ENCODE data around the gene VTCN1. TPM values are rescaled to one million over a fixed set of nuclear protein-coding genes. Genes with fewer than 3 reads are reported as not detected.

The VTCN1 gene
- total and polyA plus RNA-seq, 2 of the 13 experiments (the other 11 are each of a cell fraction or from before 2014, with no cell fraction given), result not detected

DNA sequence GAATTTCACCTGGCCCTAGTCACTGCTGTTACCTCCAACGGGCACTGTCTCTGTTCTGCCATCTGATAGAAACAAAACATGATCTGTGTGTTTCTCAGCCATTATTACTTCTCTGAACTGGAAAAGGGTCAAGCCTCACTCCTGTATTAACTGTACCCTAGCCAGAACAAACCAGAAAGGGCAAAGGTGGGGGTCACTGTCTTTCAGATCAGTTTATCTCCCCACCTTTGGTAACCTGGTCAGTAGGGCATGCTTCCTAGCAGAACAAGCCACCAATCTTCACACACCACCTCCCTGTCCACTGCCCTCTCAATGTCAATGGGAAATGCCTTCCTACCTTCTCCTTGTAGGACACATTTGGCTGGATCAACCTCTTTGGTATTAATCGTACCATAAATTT lies 93.0 kb downstream of the VTCN1 start:
- WGBS (ENCODE audit: low lambda C conversion rate), result 73% methylated on average over 2 of the region's 2 CpGs
- Histone ChIP-seq H3K4me1 (ENCODE audit: insufficient read depth, low read length) (peaks cover 19% of the 10 kb centered on the region), H3K36me3 (replicated peaks in 1 of 2; ENCODE audit: control insufficient read depth in 1 of 2, insufficient read depth in 2 of 2, low read length in 2 of 2) (peaks cover 0 to 1% of the 10 kb centered on the region in 2 experiments; a peak in 2 of 5 replicates), H3K9me3 (ENCODE audit: low read length) (no peaks in the 10 kb centered on the region), H2AFZ (ENCODE audit: low read length) (no peak overlapping the region), H3K4me2 (ENCODE audit: low read depth, low read length) (no peak overlapping the region), H3K4me3 (replicated peaks in 1 of 3; ENCODE audit: insufficient read depth in 1 of 3, low read depth in 2 of 3, low read length in 3 of 3) (no peak overlapping the region), H3K9ac (ENCODE audit: insufficient read depth, low read depth, low read length) (no peak overlapping the region), H3K79me2 (ENCODE audit: insufficient read depth, low read length) (no peaks in the 10 kb centered on the region), H3K27ac (ENCODE audit: extremely low read length, insufficient read depth, low read length) (no peak overlapping the region), H4K20me1 (ENCODE audit: insufficient read depth, low read length) (no peaks in the 10 kb centered on the region), H3K27me3 (ENCODE audit: control insufficient read depth in 1 of 2, insufficient read depth in 2 of 2, low read length in 2 of 2) (no peaks in the 10 kb centered on the region; a peak in 1 of 5 replicates)
- FAIRE-seq, result no peak
- ChIA-PET POLR2A (no interaction called here), CTCF (ENCODE audit: low intra/inter-chr PET ratio, low total read pairs) (no interaction called here)
- DNase-seq (ENCODE audit: low spot score), result no peak
- in situ Hi-C loops (cut with HindIII; ENCODE audit: extremely low pct_ligation_motif_present, low pct_unique_long_range_greater_than_20kb), result no loop called here
- ATAC-seq, result no peak
- no TSS peak for BruUV-seq (replicated peaks)
- TF ChIP-seq CEBPG (CRISPR knock-in tag; IDR thresholded peaks at IDR 0.05), result no peak
- intact Hi-C loops (cut with micrococcal nuclease; ENCODE audit: unreplicated experiment), result no loop called here

DNA sequence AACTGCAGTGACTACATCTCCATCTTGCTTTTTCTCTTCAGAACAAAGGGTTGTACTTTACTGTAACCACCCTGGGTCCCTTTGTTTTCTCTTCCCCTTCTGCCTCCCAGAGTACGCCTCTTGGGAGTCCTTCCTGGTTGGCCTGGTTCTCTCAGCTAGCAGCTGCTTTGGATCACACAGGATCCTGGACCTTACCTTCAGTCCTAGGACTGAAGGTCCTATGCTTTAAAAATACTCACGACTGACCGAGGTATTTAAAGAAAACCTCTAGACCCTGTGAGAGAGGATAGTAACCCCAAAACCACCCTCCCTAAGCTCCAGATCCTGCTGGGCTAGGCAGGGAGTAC lies 94.0 kb downstream of the VTCN1 start:
- no peak overlapping the region for H3K4me2 ChIP-seq (ENCODE audit: low read depth, low read length)
- WGBS (ENCODE audit: low lambda C conversion rate), result 90% methylated on average over 3 of the region's 3 CpGs
- no peak overlapping the region for H3K9ac ChIP-seq (ENCODE audit: insufficient read depth, low read depth, low read length)
- no peak for ATAC-seq
- no peak overlapping the region for H3K4me3 ChIP-seq (replicated peaks in 1 of 3; ENCODE audit: insufficient read depth in 1 of 3, low read depth in 2 of 3, low read length in 3 of 3)
- intact Hi-C loops (cut with micrococcal nuclease; ENCODE audit: unreplicated experiment), result no loop called here
- H3K36me3 ChIP-seq (replicated peaks in 1 of 2; ENCODE audit: control insufficient read depth in 1 of 2, insufficient read depth in 2 of 2, low read length in 2 of 2), result peaks cover 0 to 1% of the 10 kb centered on the region in 2 experiments; a peak in 2 of 5 replicates
- ChIA-PET CTCF (ENCODE audit: low intra/inter-chr PET ratio, low total read pairs) (no interaction called here), POLR2A (no interaction called here)
- in situ Hi-C loops (cut with HindIII; ENCODE audit: extremely low pct_ligation_motif_present, low pct_unique_long_range_greater_than_20kb), result no loop called here
- DNase-seq (ENCODE audit: low spot score), result no peak
- FAIRE-seq, result no peak
- TF ChIP-seq SP1 (IDR thresholded peaks at IDR 0.05), result no peak
- no peak for TF ChIP-seq SP1 (CRISPR knock-in tag; IDR thresholded peaks at IDR 0.05)
- no peak for TF ChIP-seq SALL2 (CRISPR knock-in tag; IDR thresholded peaks at IDR 0.05)
- no peak for TF ChIP-seq ZSCAN25 (CRISPR knock-in tag; IDR thresholded peaks at IDR 0.05)
- no peak for TF ChIP-seq CBX2 (IDR thresholded peaks at IDR 0.05; ENCODE audit: low read depth, low read length)
- no peak for TF ChIP-seq CBX2 (CRISPR knock-in tag; IDR thresholded peaks at IDR 0.05; ENCODE audit: low read depth)
- H3K4me1 ChIP-seq (ENCODE audit: insufficient read depth, low read length), result peaks cover 14% of the 10 kb centered on the region
- H3K9me3 ChIP-seq (ENCODE audit: low read length), result no peaks in the 10 kb centered on the region
- no peaks in the 10 kb centered on the region for H3K79me2 ChIP-seq (ENCODE audit: insufficient read depth, low read length)
- no TSS peak for BruUV-seq (replicated peaks)
- no peaks in the 10 kb centered on the region for H4K20me1 ChIP-seq (ENCODE audit: insufficient read depth, low read length)
- H2AFZ ChIP-seq (ENCODE audit: low read length), result no peak overlapping the region
- H3K27me3 ChIP-seq (ENCODE audit: control insufficient read depth in 1 of 2, insufficient read depth in 2 of 2, low read length in 2 of 2), result no peaks in the 10 kb centered on the region
- no peak overlapping the region for H3K27ac ChIP-seq (ENCODE audit: extremely low read length, insufficient read depth, low read length)

Data from HepG2 (cell line).